HG02885 (cell line): Measurements from ENCODE around the gene TRIM41.

Experiments used
- ATAC-seq: cut with Tn5 transposase; IDR thresholded peaks from one replicate; pipeline ENCODE4 v1.9.1; 2021; ENCODE audit warnings: mild to moderate bottlenecking; ENCODE audit not compliant: unreplicated experiment, poor library complexity

Gene TRIM41

DNA sequence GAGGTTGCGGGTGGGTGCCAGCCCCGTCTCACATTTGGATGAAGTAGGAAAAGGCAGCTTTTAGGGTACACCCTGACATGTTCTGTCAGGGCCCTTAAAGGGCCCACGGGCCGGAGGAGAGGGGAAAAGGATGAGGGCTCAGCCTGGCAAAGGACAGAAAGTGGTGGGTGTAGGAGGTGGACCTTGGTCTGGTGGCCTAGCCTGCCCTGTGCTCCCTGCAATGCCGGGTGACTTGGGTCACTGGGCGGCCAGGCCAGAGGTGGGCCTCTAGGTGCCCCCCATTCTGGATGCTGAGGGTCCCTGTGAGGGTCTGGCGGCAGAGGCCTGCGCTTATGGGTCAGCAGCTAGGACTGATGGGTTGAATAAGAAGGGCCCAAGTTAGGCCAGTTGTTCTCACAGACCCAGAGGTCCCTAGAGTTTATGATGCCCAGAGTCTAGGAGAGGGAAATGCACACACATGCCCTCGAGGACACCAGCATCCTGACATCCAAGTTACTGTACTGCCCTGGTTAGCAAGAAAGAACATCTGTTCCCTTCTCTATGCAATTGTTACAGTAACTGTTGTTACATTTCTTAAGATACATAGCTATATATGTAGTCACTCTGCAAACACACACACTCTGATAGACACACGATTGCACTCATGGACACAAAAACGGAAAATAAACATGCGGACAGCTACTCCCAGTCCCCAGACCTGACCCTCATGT is 30.6 kb upstream of the TRIM41 start:
- no peak for ATAC-seq

DNA sequence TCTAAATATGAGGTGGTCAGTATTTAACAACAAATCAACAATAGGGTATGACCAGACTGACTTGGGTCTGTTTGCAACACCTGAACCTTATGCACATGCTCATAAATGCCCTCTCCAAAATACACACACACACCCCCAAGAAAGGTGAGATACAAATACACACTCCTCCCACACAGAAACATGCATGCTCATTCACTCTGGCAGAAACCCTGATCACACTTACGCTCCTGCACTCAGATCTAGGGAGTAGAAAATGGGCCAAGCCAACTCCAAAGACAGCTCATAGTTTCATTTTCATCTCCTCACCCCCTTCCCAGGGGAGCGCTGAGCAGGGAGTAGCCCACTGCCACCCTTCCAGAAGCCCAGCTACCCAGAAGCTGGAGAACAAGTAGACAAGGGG is 29.4 kb upstream of the TRIM41 start:
- ATAC-seq, result no peak

DNA sequence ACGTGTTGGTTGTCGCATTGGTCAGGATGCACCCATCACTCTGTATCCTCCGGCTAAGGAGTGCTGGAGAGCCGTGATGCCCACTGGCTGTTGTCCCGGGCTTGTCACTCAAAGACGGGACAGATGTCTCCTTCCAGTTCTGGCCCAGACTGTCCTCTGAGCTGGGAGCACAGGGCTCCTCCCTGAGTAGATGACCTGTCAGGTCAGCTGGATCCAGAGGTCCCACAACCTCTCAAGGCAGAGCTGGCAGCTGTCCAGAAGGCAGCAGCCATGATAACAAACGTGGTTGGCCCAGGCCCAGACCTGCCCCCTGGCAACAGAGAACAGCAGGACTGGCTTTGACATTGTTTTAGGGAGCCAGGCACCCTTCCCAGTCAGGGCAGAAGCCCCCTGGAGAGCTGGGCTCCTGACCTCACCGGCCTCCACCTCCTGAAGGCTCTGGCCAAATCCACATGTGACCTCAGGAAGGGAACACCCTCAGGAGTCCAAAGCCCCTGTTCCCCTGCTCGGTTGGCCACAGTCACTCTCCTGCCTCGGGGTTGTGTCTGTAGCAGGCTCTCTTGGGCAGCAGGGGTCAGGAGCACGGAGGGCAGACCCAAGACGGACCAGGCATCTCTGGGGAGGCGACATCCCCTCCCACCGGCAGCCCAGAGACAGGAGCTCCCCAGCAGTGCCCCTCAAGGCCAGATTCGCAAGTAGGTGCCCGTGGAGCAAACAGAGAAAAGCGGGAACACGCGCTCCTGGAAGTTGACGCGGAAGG is 28.4 kb upstream of the TRIM41 start:
- no peak for ATAC-seq

DNA sequence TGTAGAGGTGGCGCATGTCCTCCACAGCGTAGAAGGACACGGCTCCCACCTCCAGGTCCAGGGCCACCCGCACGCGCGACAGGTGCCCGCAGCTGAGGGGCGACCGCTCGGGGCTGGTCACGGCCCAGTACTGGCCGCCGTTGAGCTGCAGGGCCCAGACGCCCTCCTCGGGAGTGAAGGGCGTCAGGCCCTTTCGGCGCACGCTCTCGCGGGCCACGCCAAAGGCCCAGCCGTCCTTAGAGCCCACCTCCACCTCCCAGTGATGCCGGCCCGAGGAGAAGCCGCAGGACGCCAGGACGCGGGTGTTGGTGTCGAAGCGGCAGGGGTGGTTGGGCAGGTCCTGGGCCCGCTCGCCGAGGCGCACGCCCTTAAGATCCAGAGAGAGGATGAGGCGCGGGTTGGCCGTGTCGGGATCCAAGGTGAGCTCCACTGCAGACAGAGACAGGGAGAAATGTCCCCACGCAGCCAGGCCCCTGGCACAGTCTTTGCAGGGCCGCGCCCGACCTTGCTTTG is 27.8 kb upstream of the TRIM41 start:
- no peak for ATAC-seq

DNA sequence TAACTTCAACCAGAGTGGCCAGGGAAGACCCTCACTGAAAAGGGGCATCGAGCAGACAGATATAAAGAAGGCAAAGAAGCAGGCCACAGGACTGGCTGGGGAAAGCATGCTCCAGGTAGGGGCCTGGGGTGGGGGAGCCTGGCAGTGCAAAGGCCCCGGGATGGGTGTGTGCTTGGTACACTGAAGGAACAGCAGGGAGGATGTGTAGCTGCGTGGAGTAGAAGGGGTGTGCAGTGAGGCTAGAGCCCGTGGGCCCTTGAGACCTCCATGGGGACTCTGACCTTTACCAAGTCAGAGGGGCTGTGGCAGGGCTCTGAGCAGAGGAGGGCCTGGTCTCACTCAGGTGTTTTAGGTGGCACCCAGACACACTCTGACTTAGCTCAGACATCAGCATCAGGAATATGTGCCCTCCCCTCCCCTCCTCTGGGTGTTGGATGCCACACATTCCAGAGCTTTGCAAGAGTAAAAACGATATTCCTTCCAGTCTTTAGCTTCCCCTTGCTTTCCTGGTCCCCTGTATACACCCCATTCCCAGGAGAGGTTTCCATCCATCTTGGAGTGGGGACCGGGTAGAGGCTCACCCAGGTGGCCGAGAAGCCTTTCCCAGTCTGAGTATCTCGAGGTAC is 25.6 kb upstream of the TRIM41 start:
- no peak for ATAC-seq

DNA sequence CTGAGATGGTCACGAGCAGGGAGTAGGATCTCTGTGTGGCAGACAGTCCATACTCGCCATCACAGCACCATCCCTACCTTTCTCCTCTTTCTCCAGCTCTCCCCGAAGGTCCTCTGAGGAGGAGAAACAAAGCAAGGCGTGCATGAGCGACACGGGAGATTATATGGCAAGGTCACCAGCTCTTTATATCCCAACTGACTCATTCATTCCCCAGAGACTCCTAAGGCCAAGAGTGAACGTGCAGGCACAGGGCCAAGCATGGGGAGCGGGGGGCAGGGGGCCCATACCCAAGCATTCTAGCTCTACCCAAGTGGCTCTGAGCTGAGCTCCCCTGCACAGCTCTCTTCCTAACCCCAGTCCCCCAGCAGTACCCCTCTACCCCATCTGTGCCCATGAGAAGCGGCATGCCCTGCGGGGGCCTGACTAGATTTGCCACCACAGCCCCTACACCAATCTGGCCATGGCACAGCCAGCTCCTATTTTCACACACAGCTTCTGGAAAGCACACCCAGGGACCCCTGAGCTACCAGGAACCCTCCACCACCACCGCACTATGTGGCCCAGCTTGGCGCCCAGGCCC is 24.9 kb upstream of the TRIM41 start:
- no peak for ATAC-seq

DNA sequence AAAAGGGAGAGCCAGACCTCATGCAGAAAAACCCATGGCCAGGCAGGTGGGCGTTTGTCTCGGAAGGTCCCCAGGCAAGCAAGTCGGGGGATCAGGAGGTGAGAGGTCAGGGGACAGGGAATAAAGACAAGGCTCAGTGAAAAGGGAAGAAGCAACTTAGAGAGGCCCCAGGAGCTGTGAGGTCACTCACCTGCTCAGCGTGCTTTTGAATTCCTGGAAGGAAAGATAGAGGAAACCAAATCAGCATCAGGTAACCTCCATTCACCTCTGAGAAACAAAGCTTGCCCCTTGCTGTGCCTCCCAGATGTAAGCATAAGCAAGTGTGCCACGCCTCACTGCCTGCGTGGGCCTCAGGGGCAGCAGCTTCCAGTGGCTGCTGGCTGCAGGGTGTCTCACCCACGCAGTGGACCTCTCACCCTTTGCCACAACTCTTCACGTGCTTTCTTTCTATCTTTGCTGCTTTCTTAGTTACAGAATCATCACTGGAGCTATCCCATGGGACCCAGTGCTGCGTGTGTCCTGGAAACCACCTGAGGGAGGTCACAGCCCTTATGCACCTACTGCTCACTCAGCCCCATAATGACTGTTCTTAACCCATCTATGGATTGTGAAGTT is 24.1 kb upstream of the TRIM41 start:
- peak; percentile 78 for ATAC-seq

DNA sequence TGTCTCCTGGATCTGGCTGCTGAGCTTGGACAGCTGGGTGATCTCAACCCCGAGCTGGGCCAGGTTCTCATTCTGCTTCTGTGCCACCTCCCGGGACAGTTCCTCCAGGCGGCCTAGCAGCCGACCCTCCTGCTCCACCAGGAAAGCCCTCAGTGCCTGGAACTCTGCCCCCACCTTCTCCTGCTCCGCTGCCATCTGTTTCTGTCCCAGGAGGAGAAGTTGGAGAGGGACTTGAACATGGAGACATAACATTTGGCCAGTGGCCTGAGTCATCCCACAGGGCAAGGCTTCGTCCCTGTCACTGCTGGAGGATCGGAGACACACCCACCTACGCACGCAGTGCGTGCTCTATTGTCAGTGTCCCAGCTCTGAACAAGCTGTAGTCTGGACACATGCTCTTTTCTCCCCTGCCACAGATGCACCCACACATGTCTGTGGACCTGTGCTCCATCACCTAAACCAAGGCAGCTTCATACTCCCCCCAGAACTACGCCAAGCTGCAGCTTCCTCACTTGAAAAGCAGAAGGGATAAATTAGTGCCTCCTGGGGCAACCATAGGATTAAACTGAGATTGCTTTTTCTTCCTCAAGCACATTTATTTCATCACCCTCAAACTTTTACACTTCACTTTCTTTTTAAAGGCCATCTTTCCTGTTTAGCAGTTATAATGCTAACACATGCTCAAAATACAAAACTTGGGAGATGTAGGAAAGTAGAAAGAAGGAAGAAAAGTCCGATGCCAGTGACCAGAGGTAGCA is 23.0 kb upstream of the TRIM41 start:
- no peak for ATAC-seq

DNA sequence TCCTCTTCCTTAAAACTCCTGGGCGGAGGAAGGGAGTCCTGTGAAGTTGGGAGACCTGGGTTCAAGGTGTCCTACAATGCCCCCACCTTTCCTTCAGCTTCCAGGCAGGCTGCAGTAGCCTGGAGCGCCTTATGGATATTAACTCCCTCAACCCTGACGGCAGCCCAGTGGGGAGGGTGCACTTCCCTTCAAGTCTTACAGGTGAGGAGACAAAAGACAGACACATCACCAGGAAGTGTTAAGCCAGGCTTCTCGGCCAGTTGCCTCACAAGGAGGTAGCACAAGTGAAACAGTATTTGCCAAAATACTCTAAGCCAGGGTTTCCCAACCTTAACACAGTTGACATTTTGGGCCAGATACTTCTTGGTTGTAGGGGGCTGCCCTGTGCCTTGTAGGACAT is 22.3 kb upstream of the TRIM41 start:
- no peak for ATAC-seq

DNA sequence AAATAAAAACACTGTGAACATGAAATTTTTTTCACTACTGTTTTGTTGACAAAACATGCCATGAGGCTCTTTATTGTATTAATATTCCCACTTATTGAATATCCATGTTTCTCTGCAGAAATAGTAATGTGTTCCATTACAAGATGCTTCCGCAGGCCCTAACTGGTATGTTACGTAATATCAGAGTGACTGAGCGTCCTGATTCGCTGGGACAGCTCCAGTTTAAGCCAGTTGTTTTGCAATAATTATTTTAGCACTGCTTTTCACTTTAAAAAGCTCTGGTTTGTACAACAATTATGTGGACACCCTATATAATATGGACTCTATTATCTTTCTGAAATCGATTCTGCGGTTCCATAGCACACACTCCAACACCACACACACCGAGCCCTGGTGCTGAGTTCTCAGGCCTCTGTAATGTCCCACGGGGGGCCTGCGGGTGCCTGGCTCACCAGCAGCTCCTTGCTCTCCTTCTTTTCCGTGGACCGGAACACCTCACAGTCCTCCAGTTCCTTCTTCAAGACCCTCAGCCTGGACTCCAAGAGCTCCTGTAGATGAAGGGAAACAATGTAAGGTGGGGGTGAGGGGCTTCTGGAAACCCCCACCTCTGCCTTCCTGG is 19.9 kb upstream of the TRIM41 start:
- no peak for ATAC-seq

DNA sequence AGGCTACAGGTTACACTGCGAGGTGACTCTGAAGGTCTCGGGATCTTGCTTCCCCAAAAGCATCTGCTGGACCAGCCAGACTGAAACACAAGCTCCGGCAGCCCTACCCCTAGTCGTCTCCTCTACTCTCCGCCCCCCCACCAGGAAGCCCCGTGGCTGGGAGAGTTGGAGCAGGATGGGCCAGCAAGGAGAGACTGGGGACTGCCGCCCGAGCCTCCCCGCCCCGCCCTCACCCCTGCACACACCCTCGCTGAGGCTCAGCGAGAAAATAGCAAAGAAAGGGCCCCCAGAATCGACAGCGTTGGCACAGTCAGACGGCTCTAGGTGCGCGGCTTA is 19.3 kb upstream of the TRIM41 start:
- ATAC-seq, result no peak

DNA sequence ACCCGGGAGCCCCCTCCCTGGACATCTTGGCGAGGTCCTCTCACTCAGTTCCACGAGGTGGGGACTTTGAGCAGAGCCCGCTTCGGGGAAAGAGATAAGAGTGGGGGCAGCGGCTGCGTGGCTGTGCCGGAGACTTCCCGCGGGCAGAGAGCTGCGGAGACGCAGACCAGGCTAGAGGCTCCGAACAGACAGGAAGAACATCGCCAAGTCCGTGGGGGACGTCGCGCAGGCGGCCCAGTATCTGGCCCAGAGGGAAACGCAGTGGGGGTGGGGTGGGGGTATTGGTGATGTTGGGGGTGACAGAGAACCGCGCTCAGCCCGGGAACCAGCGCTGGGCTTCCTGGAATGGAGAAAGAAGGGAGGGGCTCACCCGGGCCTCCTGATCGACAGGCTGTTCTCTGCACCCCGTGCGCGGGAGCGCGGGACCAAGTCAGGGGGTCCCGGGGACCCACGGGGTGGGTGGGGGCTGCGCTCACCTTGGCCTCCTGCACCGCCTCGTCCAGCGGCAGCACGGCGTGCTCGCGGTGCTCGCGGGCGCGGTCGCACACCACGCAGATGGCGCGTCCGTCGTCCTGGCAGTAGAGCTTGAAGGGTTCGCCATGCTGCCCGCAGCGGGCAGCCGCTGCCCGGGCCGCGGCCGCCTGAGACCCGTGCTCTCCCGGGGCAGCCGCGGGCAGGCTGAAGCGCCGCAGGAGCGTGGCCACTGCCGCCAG is 18.8 kb upstream of the TRIM41 start:
- ATAC-seq, result no peak

DNA sequence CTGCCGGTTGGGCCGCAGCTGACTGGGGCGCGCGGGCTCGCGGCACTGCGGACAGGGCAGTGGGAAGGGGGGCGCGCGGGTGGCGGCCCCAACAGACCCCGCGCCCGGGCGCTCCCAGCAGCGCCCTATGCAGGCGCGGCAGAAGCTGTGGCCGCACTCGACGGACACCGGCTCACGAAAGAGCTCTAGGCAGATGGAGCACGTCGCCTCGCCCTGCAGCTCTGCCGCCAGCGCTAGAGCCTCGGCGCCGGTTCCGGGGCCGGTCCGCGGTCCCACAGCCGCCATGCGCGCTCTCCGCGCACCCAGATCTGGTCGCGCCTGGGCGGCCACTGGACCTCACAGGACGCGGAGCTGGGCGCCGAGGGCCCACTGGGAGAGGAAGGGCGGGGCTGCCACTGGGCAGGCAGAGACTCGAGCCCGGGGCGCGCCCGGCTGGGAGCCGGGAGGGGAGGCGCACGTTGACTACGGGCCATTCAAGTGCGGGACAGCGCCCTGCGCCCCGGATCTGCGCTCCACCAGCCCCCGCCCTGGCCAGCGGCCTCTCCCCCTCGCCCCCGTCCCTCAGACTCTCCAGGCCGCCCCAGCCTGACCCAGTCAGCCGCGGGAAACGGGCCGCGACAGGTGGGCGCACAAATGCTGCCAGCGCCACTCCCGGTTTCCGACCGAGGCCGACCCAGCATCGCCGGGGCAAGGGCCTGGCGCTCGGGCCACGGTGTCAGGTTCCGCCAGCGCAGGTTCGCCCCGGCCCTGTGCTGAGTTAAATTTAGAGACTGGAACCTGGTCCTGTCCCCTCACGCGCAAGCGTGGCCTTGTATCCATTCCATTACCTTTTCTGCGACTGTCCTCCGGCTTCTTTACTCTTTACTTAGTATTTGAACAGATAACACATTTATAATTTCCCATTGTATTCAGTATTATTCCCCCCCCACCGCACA is 18.0 kb upstream of the TRIM41 start, which contains the start of gene TRIM7:
TRIM7 (minus strand) TSS at position 371 of the 935 bp plus-strand sequence; CDS start at position 285, 86 bp downstream.
- ATAC-seq, result no peak

DNA sequence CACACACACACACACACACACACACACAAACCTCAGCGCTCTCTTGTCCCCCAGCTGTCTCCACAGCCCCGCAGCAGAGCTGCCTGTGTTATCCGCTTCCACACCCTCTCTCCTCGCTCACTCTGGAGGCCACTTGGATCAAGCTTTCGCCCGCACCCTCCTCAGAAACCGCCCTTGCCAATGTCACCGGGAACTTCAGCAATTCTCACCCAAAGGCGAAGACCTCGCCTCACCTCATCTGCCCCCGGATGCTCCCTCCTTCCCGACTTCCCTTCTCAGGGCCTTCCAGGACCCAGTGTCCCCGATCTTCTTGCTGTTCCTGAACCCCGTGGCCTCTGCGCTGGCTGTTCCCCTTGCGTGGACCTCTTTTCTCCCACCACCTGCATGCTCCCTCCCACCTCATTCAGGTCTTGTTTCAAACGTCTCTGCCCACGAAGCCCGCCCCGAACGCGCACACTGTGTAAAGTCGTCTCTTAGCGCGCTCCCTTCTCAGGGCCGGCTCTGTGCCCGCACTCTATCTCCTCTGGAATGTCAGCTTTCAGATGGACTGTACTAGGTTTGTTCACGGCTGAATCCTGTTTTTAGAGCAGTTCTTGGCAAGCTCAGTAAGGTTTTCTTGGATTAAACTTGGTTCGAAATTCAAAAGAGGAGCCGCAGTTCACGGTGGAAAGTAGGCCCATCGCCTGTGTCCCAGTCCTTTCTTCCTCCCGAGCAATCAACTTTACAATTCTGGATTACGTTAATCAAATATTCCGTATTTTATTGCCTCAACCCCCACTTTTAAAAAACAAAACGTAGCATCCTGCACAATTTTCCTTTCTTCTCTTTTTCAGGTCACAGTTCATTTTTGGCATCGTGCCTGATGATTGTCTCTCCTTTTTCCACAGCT is 17.1 kb upstream of the TRIM41 start:
- no peak for ATAC-seq

DNA sequence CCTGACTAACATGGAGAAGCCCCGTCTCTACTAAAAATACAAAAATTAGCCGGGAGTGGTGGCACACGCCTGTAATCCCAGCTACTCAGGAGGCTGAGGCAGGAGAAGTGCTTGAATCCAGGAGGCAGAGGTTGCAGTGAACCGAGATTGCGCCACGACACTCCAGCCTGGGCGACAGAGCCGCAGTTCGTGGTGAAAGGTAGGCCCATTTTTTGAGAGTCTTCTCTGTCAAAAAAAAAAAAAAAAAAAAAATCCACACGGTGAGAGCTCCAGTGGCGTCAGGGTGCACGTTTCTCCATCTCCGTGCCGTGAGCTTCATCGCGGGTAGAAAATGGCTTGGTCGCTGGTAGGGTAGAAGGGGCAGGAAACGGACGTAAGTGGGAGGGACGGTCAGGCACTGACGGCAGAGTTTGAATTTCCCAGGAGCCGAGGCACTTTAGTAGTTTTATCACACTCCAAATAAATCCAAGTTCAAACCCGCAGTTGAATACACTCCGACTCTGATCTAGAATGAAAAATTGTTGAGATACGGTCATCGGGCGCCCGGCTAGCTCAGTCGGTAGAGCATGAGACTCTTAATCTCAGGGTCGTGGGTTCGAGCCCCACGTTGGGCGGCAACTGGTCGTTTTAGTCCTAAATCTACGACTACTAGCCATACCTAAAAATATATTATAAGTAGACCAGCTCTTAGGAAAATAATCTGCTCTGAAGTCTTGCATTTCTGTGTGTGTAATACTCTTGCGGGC is 15.7 kb upstream of the TRIM41 start:
- peak; percentile 53 for ATAC-seq

DNA sequence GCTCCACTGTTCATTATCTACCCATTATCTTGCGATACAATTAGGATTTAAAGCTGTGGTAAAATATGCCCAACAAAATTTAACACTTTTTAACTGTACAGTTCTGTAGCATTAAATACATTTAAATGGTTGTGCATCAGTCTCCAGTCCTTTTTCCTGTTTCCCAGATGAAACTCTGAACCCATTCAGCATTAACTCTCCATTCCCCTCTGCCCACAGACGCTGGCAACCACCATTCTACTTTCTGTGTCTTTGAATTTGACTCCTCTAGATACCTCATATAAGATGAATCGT is 15.2 kb upstream of the TRIM41 start:
- ATAC-seq, result no peak
